ENCODE data around the gene POLR3K.

POLR3K gene

DNA sequence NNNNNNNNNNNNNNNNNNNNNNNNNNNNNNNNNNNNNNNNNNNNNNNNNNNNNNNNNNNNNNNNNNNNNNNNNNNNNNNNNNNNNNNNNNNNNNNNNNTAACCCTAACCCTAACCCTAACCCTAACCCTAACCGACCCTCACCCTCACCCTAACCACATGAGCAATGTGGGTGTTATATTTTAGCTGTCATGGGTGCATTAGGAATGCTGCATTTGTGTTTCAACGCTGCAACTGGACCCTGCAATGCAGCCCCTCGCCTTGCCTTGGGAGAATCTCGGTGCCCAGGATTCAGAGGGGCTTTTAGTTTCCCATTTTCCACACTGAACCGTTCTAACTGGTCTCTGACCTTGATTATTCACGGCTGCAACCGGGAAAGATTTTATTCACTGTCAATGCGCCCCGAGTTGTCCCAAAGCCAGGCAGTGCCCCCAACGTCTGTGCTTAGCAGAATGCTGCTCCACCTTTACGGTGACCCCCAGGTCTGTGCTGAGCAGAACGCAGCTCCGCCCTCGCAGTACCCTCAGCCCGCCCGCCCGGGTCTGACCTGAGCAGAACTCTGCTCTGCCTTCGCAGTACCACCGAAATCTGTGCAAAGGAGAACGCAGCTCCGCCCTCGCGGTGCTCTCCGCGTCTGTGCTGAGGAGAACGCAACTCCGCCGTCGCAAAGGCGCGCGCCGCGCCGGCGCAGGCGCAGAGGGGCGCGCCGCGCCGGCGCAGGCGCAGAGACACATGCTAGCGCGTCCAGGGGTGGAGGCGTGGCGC, 43.3 kb downstream of the POLR3K start:
- DNase-seq = peak; percentile 60 to 65
- TF ChIP-seq POLR2A (IDR thresholded peaks at IDR 0.05; ENCODE audit: low read length) (no peak), GATA1 (IDR thresholded peaks at IDR 0.05; ENCODE audit: low read depth, low read length) (no peak)
